HepG2 (cell line): ENCODE data around the gene TAF8. TPM values are rescaled to one million over a fixed set of nuclear protein-coding genes. Genes with fewer than 3 reads are reported as not detected.

Experiments used
- ATF1 ChIP-seq: IDR thresholded peaks from 2 replicates; pipeline ENCODE4 v1.6.1; 2016; ENCODE audit warnings: mild to moderate bottlenecking, control low read depth
- DMTF1 ChIP-seq: sonication (generic); formaldehyde crosslinking; IDR thresholded peaks from 2 replicates; pipeline ENCODE4 v1.4.0; 2020; ENCODE audit warnings: mild to moderate bottlenecking, missing genetic modification reagents
- HBP1 ChIP-seq: IDR thresholded peaks from 2 replicates; pipeline ENCODE4 v1.6.1; 2016; ENCODE audit warnings: low read depth, control low read depth
- RXRA ChIP-seq: sonication (generic); formaldehyde crosslinking; IDR thresholded peaks from 2 replicates; pipeline ENCODE4 v1.5.1; 2020; ENCODE audit warnings: missing genetic modification reagents
- SIN3B ChIP-seq: fragments of 150-350 bp; IDR thresholded peaks from 2 replicates; pipeline ENCODE4 v1.6.1; 2014; ENCODE audit warnings: low read length
- ZNF639 ChIP-seq: conservative IDR thresholded peaks from 2 replicates; pipeline ENCODE4 v1.6.1; 2018; ENCODE audit warnings: missing genetic modification reagents
- polyA plus RNA-seq, 8 experiments: library from polyadenylated mRNA; depleted of rRNA in 3 of 8; stranded (reverse) in 7 of 8; unstranded in 1 of 8; fragments of >200 nt; fragmentation: Illumina TruSeq in 4 of 8; extraction: Trizol in 4 of 8; gene quantifications; 2 replicates each; pipeline versions ENCODE4 v1.2.1 to v1.2.3, GENCODE V29; 2011 to 2016; ENCODE audit warnings: low read depth in 4 of 8, missing spikeins in 1 of 8, mixed read lengths in 1 of 8; ENCODE audit not compliant: insufficient read depth in 1 of 8
- total RNA-seq, 5 experiments: library from RNA; depleted of rRNA; stranded (reverse); fragments of >200 nt; fragmentation: Illumina TruSeq; extraction: Trizol; gene quantifications; 2 replicates each; pipeline ENCODE4 v1.2.3, GENCODE V29; 2016; ENCODE audit warnings: low read depth in 1 of 5
- TF ChIP-seq, protein P1 (sequence below): sonication (generic); formaldehyde crosslinking; IDR thresholded peaks from 2 replicates; pipeline ENCODE4 v1.4.0; 2020; ENCODE audit warnings: missing genetic modification reagents
- TF ChIP-seq, protein P2 (sequence below): sonication (generic); formaldehyde crosslinking; IDR thresholded peaks from 2 replicates; pipeline ENCODE4 v1.5.0; 2020; ENCODE audit warnings: missing genetic modification reagents, mild to moderate bottlenecking, borderline replicate concordance
- TF ChIP-seq, protein P3 (sequence below): sonication (generic); formaldehyde crosslinking; IDR thresholded peaks from 2 replicates; pipeline ENCODE4 v1.5.0; 2020; ENCODE audit warnings: mild to moderate bottlenecking, missing genetic modification reagents, moderate library complexity

Gene TAF8
- total and polyA plus RNA-seq, 2 of the 13 experiments (the other 11 are each of a cell fraction or from before 2014, with no cell fraction given): 25.2 to 25.8 TPM

DNA sequence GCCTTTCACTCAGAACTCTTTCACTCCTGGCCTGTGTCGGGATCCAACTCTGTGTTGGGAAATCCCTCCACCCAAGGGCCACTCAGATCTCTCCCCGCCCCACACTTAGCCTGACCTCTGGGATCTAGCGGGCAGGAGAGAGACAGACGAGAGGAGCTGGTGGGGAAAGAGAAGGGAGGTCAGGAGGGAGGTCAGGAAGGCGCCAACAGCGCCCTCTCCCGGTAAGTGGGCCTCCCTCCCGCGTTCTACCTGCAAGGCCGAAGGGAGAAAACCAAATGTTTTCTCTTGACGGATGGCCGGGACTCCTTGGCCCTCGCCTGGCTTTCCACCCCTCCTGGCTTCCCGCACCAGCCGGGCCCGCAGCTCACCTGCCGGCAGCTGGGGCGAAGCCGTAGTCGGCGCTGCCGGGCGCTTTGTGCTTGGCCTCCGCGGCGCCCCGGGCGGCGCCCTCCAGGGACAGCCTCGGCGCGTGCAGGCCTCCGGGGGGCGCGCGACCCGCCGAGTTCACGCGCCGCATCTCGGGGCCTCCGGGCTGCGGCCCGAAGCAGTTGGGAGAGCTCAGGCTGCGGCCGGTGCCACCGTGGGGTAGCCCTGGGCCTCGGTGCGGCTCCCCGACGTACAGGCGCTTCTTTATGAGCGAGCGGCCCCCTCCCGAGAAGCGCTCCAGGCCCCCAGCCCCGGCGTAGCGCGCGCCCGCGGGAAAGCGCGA is 53.9 kb downstream of the TAF8 start (continued):
- TF ChIP-seq, protein P1, sequence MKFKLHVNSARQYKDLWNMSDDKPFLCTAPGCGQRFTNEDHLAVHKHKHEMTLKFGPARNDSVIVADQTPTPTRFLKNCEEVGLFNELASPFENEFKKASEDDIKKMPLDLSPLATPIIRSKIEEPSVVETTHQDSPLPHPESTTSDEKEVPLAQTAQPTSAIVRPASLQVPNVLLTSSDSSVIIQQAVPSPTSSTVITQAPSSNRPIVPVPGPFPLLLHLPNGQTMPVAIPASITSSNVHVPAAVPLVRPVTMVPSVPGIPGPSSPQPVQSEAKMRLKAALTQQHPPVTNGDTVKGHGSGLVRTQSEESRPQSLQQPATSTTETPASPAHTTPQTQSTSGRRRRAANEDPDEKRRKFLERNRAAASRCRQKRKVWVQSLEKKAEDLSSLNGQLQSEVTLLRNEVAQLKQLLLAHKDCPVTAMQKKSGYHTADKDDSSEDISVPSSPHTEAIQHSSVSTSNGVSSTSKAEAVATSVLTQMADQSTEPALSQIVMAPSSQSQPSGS (CRISPR knock-in tag): 0 out of 2 replicates have a peak, but pooled peaks have one; percentile 19
- TF ChIP-seq, protein P2, sequence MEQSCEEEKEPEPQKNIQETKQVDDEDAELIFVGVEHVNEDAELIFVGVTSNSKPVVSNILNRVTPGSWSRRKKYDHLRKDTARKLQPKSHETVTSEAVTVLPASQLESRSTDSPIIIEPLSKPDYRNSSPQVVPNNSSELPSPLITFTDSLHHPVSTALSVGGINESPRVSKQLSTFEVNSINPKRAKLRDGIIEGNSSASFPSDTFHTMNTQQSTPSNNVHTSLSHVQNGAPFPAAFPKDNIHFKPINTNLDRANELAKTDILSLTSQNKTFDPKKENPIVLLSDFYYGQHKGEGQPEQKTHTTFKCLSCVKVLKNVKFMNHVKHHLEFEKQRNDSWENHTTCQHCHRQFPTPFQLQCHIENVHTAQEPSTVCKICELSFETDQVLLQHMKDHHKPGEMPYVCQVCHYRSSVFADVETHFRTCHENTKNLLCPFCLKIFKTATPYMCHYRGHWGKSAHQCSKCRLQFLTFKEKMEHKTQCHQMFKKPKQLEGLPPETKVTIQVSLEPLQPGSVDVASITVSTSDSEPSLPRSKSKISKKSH (CRISPR knock-in tag): peak; percentile 65; the same call in 1 of the 2 replicates
- no peak for TF ChIP-seq ATF1
- TF ChIP-seq SIN3B: no peak
- TF ChIP-seq, protein P3, sequence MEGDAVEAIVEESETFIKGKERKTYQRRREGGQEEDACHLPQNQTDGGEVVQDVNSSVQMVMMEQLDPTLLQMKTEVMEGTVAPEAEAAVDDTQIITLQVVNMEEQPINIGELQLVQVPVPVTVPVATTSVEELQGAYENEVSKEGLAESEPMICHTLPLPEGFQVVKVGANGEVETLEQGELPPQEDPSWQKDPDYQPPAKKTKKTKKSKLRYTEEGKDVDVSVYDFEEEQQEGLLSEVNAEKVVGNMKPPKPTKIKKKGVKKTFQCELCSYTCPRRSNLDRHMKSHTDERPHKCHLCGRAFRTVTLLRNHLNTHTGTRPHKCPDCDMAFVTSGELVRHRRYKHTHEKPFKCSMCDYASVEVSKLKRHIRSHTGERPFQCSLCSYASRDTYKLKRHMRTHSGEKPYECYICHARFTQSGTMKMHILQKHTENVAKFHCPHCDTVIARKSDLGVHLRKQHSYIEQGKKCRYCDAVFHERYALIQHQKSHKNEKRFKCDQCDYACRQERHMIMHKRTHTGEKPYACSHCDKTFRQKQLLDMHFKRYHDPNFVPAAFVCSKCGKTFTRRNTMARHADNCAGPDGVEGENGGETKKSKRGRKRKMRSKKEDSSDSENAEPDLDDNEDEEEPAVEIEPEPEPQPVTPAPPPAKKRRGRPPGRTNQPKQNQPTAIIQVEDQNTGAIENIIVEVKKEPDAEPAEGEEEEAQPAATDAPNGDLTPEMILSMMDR (CRISPR knock-in tag): peak; percentile 76
- TF ChIP-seq ZNF639: no peak
- peak; percentile 67 for TF ChIP-seq RXRA (CRISPR knock-in tag)
- TF ChIP-seq HBP1: no peak
- TF ChIP-seq DMTF1 (CRISPR knock-in tag): no peak
- TF ChIP-seq, all 625 proteins: peak for 34
